MG63 (cell line): Measurements from ENCODE around the gene DAG1. TPM values are rescaled to one million over a fixed set of nuclear protein-coding genes. Genes with fewer than 3 reads are reported as not detected.

Source experiments
- DNase-seq: peaks from one replicate; pipeline ENCODE4 v3.0.0-alpha.2; 2020
- H3K27me3 ChIP-seq: fragments of 250-450 bp; sonication (Bioruptor Pico); 2 replicates; pipeline ENCODE4 v1.5.1; 2020; ENCODE audit warnings: mild to moderate bottlenecking, moderate library complexity
- H3K36me3 ChIP-seq: fragments of 250-450 bp; sonication (Bioruptor Pico); 2 replicates; pipeline ENCODE4 v1.5.1; 2020; ENCODE audit warnings: mild to moderate bottlenecking, moderate library complexity
- H3K4me3 ChIP-seq: fragments of 250-450 bp; sonication (Bioruptor Pico); 2 replicates; pipeline ENCODE4 v1.5.1; 2020; ENCODE audit warnings: mild to moderate bottlenecking, moderate library complexity
- H3K9me3 ChIP-seq: fragments of 250-450 bp; sonication (Bioruptor Pico); 2 replicates; pipeline ENCODE4 v1.5.1; 2020; ENCODE audit warnings: mild to moderate bottlenecking, moderate library complexity
- total RNA-seq: library from RNA; depleted of rRNA; stranded (reverse); fragments of >200 nt; shearing (Covaris generic); gene quantifications from 2 replicates; pipeline ENCODE4 v1.2.3, GENCODE V29; 2014; ENCODE audit warnings: low replicate concordance; rRNA removed

DAG1 gene
- total RNA-seq, 1 experiment from 2014 or later, result 52.3 TPM

DNA sequence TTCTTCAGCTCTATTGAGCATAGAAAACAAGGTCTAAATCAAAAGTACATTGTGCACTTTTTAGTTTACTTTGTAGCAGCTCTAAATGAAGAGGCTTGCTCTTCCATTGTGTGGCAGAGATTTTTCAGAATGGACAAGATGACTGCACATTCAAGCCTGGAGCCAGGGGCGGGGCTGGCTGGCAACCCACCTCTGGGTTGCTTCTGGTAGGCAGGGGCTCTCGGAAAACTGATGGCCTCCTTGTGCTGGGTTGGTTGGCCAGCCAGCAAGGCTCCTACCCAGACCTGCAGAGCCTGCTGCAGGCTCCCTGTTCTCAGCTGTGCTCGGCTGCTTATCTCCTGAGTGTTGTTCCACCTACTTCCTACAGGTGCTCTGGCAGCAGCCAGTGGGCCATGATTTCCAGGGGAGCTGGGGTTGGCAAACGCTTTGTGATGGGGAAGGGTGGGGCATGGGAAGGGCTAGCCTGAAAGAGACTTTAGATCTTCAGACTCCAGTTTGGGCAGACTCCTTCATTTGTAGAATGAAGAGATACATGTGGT is 93.0 kb downstream of the DAG1 start:
- H3K4me3 ChIP-seq, result no peak overlapping the region
- no peak for DNase-seq
- H3K9me3 ChIP-seq, result no peaks in the 10 kb centered on the region
- H3K27me3 ChIP-seq, result no peaks in the 10 kb centered on the region
- H3K36me3 ChIP-seq, result no peaks in the 10 kb centered on the region

DNA sequence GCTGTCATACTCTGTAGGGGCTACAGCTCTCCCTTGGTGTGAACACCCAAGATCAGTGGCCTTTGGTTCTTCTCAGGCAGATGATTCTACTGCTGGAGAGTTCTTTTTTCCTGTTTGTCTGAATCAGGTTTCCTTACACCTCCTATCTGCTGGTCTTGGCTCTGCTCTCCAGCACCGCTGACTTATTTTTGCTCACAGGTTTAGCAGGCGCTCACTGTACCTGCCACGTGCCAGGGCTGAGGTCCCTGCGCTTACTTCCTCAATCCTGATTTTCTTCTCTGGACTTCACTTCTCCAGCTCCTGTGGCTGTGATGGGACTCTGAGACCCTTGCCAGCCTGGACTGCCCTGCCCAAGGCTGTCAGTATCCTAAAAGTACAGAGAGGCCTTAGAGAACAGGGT is 93.7 kb downstream of the DAG1 start:
- no peaks in the 10 kb centered on the region for H3K36me3 ChIP-seq
- no peak overlapping the region for H3K4me3 ChIP-seq
- no peak for DNase-seq
- H3K27me3 ChIP-seq, result no peaks in the 10 kb centered on the region
- no peaks in the 10 kb centered on the region for H3K9me3 ChIP-seq

DNA sequence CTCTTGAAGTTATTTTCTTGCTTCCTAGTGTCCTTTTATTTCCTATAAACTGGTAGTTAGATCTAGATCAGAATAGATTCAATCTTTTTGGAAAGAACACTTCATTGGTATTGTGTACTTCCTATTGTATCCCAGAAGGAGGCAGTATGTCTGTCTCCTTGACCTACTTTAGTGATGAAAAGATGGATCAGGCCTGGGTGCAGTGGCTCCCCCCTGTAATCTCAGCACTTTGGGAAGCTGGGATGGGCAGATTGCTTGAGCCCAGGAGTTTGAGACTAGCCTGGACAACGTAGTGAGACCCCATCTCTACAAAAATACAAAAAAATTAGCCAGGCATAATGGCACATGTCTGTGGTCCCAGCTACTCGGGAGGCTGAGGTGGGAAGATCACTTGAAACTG is 96.2 kb downstream of the DAG1 start:
- no peak overlapping the region for H3K4me3 ChIP-seq
- H3K27me3 ChIP-seq, result no peaks in the 10 kb centered on the region
- no peak for DNase-seq
- H3K36me3 ChIP-seq, result no peaks in the 10 kb centered on the region
- no peaks in the 10 kb centered on the region for H3K9me3 ChIP-seq

DNA sequence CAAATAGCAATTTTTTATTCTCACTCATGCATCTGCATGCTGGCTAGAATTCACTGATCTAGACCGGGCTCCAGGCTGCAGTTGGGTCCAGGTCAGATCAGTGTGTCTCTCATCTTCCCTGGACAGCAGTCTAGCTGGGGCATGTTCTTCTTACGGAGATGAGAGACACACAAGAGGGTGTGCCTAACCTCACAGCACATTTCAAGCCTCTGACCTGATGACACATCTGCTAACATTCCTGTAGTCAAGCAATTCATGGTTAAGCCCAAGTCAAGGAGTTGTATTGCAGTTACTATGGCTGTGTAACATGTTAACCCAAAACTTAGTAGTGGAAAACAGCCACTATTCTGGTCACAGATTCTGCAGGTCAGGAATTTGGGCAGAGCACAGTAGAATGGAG is 97.3 kb downstream of the DAG1 start:
- DNase-seq, result no peak
- Histone ChIP-seq H3K4me3 (no peak overlapping the region), H3K27me3 (no peaks in the 10 kb centered on the region), H3K9me3 (no peaks in the 10 kb centered on the region), H3K36me3 (no peaks in the 10 kb centered on the region)

DNA sequence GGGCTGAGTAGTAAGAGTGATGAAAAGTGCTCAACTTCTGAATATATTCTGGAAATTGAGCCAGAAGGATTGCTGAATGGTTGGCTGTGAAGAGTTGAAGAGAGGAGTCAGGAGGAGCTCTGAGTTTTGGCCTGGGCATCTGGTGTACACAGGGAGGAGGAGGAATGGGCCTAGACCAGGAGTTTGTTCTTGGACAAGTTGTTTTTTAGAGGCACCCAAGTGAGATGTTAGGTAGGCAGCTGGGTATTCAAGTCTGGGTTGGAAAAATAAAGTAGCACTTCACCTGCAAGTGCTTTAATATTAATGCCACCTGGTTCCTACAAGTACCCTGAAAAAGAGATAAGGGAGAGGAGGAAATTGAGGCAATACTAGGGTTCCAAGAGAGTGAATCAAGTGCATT is 98.9 kb downstream of the DAG1 start:
- Histone ChIP-seq H3K4me3 (no peak overlapping the region), H3K36me3 (no peaks in the 10 kb centered on the region), H3K9me3 (no peaks in the 10 kb centered on the region), H3K27me3 (no peaks in the 10 kb centered on the region)
- no peak for DNase-seq

DNA sequence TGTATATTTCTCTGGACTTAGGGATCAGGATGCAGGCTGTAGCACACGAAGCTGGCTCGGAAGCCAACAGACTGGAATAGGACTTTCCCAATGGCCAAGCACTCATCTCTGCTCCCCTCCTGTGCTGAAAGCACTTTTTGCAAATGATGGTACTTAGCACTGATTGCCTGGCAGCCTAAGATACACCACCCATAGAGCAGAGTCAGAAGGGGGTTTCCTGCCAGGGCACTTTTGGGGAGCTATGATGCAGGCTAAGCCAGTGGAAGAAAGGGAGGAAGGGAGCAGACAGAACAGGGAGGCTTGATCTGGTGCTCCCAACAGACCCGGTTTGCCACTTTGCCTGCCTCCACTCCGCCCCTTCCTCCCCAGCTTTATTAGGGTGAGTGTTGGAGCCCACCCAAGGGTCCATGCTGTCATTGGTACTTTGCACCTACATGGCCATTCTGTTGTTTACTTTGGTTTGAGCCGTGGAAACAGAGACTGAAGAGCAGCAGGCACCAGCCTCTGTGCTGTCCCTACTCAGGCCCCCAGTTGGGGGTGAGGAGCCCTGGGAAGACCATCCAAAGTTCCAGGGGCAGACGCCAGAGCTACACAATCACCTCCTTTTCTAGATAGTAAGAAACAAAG is 100.1 kb downstream of the DAG1 start:
- no peaks in the 10 kb centered on the region for H3K9me3 ChIP-seq
- DNase-seq, result no peak
- no peaks in the 10 kb centered on the region for H3K27me3 ChIP-seq
- H3K36me3 ChIP-seq, result no peaks in the 10 kb centered on the region
- H3K4me3 ChIP-seq, result no peak overlapping the region

DNA sequence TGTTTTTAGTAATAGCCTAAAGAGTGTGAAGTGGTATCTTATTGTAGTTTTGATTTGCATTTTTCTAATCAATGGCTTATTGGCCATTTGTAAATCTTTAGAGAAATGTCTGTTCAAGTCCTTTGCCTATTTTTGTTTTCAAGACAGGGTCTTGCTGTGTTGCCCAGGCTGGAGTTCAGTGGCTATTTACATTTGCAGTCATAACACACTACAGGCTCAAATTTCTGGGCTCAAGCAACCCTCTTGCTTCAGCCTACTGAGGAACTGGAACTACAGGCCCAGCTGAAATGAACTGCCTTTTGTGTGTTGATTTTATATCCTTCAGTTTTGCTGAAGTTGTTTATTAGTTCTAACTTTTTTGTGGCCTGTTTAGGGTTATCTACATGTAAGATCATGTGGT is 112.1 kb downstream of the DAG1 start:
- no peak for DNase-seq
- Histone ChIP-seq H3K4me3 (no peak overlapping the region), H3K27me3 (no peaks in the 10 kb centered on the region), H3K9me3 (no peaks in the 10 kb centered on the region), H3K36me3 (no peaks in the 10 kb centered on the region)

Other genes starting within 250 kb of the DAG1 start
- gene C3orf62, start 193.0 kb upstream of the DAG1 start, total RNA-seq, result 1.4 and 2.7 TPM in 2 replicates
- 22.7 and 30.3 TPM in 2 replicates for gene USP4, start 130.2 kb upstream of the DAG1 start, total RNA-seq
- gene GPX1, start 111.9 kb upstream of the DAG1 start, total RNA-seq, result 74.0 and 247 TPM in 2 replicates
- gene RHOA, start 58.3 kb upstream of the DAG1 start, total RNA-seq, result 495 and 617 TPM in 2 replicates
- 22.3 and 22.6 TPM in 2 replicates for gene TCTA, start 57.8 kb upstream of the DAG1 start, total RNA-seq
- gene AMT, start 47.8 kb upstream of the DAG1 start, total RNA-seq, result 1.2 TPM in 1 of 2 replicates, not detected in the other
- 13.9 and 19.9 TPM in 2 replicates for gene NICN1, start 40.9 kb upstream of the DAG1 start, total RNA-seq
- 0.05 and 0.23 TPM in 2 replicates for gene BSN, start 84.2 kb downstream of the DAG1 start, total RNA-seq
- gene APEH, start 204.1 kb downstream of the DAG1 start, total RNA-seq, result 53.9 and 87.5 TPM in 2 replicates
- 0.33 TPM in 1 of 2 replicates, not detected in the other for gene MST1, start 219.2 kb downstream of the DAG1 start, total RNA-seq
- 8.5 TPM in 2 replicates for gene RNF123, start 219.3 kb downstream of the DAG1 start, total RNA-seq
- 2.1 TPM in 1 of 2 replicates, not detected in the other for gene AMIGO3, start 249.4 kb downstream of the DAG1 start, total RNA-seq